Stimulated activated CD8-positive, alpha-beta memory T cell treated with anti-CD3 and anti-CD28 coated beads, Interleukin-4, amount 100 ng/mL, for 48 hours (primary cell): ENCODE results near the gene MPHOSPH10.
"Not testable (repeated sequence)": the region's sequence is repeated elsewhere in the genome, so short reads cannot be mapped to it uniquely, and the experiment has no call there.

Source experiments
- DNase-seq: peaks from one replicate; pipeline ENCODE4 v3.0.0-alpha.2; 2020

Gene MPHOSPH10

GRCh38 chr2:71130152-71130904 is at the start of gene MPHOSPH10, which contains the start of gene MCEE:
Gene MPHOSPH10 (plus strand): TSS chr2:71130634. CDS start chr2:71130666, 32 bp downstream.
Gene MCEE (minus strand): TSS chr2:71130229. CDS start chr2:71130219, 10 bp downstream.
- peak; percentile 92 for DNase-seq

- DNase-seq: peak; percentile 80
Measured at GRCh38 chr2:71082402-71083252, 47.8 kb upstream of the MPHOSPH10 start.

GRCh38 chr2:71083297-71083696 is 47.1 kb upstream of the MPHOSPH10 start:
- DNase-seq: not testable (repeated sequence)

- DNase-seq: not testable (repeated sequence)
Measured at GRCh38 chr2:71083752-71084312, 46.6 kb upstream of the MPHOSPH10 start.

GRCh38 chr2:71085325-71086003 is 45.0 kb upstream of the MPHOSPH10 start:
- DNase-seq: not testable (repeated sequence)

- not testable (repeated sequence) for DNase-seq
Measured at GRCh38 chr2:71089475-71089874, 41.0 kb upstream of the MPHOSPH10 start.

DNA sequence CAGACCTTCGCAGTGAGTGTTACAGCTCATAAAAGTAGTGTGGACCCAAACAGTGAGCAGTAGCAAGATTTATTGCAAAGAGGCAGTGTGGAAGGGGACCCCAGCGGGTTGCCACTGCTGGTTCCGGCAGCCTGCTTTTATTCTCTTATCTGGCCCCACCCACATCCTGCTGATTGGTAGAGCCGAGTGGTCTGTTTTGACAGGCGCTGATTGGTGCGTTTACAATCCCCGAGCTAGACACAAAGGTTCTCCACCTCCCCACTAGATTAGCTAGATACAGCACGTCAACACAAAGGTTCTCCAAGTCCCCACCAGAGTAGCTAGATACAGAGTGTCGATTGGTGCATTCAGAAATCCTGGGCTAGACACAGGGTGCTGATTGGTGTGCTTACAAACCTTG is 38.6 kb upstream of the MPHOSPH10 start:
- DNase-seq: not testable (repeated sequence)

DNA sequence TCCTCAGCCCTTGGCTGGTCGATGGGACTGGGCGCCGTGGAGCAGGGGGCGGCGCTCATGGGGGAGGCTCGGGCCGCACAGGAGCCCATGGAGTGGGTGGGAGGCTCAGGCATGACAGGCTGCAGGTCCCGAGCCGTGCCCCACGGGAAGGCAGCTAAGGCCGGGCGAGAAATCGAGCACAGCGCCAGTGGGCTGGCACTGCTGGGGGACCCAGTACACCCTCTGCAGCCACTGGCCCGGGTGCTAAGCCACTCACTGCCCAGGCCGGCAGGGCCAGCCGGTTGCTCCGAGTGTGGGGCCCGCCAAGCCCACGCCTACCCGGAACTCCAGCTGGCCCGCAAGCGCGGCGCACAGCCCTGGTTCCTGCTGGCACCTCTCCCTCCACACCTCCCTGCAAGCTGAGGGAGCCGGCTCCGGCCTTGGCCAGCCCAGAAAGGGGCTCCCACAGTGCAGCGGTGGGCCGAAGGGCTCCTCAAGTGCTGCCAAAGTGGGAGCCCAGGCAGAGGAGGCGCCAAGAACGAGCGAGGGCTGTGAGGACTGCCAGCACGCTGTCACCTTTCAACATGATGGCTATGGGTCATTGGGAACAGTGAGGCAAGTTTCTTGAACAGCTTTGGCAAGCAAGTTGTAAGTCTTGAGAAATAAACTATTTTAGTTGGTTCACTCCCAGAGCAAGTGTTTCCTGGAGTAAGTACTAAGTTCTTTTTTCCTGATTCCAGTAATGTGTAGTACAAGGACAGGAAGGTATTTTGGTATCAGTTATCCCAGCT is 37.8 kb upstream of the MPHOSPH10 start:
- not testable (repeated sequence) for DNase-seq

GRCh38 chr2:71100195-71100964 is 30.1 kb upstream of the MPHOSPH10 start:
- DNase-seq: peak; percentile 72

DNA sequence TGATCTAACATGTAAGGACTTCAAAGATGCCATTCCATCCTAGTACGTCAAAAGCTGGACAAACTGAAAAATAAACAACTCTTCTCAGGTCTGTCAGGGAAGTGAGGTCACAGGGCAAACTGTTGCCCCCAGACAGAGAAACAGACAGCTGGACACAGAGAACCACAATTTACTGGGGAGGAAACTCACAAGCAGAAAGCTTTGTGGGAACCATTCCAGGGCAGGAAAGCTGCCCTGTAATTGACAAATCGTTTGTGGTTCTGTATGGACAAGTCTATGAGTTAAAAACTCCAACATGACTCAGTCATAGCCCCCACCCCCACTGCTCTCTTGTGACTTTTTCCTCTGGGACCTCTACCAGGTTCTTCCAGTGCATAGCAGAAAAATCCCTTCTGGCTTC is 28.8 kb upstream of the MPHOSPH10 start:
- no peak for DNase-seq

DNA sequence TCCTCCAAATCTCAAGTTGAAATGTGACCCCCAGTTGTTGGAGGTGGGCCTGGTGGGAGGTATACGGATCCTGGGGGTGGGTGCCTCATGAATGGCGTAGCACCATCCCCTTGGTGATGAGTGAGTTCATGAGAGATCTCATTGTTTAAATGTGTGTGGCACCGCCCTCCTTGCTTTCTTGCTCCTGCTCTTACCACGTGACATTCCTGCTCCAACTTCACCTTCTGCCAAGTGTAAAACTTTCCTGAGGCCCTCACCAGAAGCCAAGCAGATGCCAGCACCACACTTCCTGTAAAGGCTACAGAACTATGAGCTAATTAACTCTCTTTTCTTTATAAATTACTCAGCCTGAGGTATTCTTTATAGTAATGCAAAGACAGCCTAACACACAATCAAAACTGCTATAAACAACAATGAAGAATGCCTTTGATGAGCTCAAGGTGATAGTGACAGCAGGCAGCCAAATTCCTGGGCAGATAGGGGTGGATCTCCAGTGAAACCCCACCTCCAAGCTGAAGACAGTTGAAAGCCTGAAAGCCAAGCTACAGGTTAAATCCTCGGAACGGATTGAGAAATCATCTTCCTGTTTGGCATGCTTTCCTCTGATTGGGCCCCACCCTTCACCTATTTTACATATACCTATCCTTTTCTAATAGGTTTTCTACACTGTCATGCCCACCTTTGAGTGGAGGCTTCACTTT is 27.3 kb upstream of the MPHOSPH10 start:
- no peak for DNase-seq

DNA sequence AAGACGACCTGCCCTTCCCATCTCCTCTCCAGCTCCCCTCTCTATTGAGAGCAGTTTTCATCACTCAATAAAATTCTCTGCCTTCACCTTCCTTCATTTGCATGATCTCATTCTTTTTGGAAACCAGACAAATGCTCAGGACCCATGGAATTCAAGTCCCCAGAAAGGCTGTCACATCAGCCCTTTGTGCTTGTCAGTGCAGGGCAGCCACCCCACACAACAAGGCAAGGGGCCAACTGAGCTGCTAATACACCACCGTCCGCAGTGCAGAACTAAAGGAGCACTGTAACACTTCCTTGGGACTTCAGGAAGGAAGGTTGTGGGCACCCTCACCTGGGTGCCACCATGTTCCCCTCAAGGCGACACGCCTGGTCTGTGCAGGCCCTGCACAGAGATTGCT is 26.6 kb upstream of the MPHOSPH10 start:
- no peak for DNase-seq

DNA sequence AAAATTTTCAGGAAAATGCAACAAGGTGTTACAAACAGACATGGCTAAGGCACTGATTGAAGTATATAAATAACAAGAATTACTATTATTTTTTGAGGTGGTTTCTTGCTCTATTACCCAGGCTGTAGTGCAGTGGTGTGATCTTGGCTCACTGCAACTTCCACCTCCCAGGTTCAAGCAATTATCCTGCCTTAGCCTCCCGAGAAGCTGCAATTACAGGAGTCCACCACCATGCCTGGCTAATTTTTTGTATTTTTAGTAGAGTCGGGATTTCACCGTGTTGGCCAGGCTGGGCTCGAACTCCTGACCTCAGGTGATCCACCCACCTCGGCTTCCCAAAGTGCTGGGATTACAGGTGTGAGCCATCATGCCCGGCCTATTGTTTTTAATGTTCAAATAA is 24.0 kb upstream of the MPHOSPH10 start:
- DNase-seq: not testable (repeated sequence)

DNA sequence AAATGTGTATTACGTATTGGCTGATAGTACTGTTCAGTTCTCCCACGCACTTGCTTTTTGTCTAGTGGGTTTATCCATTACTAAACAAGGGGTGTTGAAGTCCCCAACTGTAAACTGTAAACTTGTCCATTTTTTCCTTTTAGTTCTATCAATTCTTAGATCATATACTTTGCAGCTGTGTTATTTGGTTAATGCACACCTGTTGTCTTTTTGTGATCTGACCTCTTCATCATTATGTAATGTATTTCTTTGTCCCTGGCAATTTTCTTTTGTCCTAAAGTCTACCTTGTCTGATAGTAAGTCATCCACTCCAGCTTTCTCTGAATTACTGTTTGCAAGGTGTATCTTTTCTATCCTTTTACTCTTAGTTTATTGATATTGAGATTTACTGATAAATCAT is 22.3 kb upstream of the MPHOSPH10 start:
- DNase-seq: no peak

GRCh38 chr2:71113843-71114242 is 16.6 kb upstream of the MPHOSPH10 start:
- no peak for DNase-seq

DNA sequence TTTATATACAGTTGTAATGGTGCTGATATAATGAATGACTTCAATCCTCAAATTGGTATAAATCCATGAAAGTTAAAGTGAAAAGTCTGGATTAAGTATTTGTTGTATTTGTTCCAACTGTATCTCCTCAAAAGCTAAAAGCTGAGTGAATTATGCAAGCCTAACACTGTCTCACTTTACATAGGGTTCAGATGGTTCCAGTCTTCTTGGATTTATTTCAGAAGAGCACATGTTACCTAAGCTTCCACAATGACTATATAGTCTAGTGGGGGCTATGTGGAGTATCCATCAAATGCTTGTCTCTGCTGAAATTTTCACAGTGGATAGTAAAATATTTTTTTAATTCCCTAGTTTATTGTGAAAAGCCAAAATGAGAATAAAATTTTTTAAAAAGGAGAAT is 13.4 kb upstream of the MPHOSPH10 start:
- no peak for DNase-seq

DNA sequence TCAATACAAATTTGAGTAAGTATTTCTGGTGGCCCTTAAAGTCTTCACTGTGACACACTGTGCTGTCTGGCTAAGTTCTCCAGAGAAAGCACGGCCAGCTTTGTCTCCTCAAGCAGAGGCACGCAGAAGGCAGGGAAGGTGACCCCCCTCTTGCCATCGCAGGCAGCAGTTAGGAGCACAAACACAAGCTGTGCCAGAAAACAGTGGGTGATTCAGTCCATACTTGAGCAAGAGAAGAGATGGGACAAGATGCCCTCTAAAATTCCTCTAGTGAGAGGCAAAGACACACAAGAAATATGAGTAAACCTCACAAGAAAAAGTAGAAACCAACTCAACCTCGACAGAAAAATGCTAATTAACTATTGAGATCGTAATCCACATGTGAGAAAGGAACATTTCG is 10.2 kb upstream of the MPHOSPH10 start:
- no peak for DNase-seq

- DNase-seq: no peak
Measured at GRCh38 chr2:71121479-71121878, 9.0 kb upstream of the MPHOSPH10 start.

GRCh38 chr2:71122387-71123298 is 7.8 kb upstream of the MPHOSPH10 start:
- no peak for DNase-seq
